PC-3 (cell line): Measurements from ENCODE around the gene MYL10. TPM values are rescaled to one million over a fixed set of nuclear protein-coding genes. Genes with fewer than 3 reads are reported as not detected.

Experiments
- ATAC-seq: fragments of 200-7000 bp; cut with Tn5 transposase; 2 replicates; pipeline ENCODE4 v1.9.1; 2020; ENCODE audit warnings: mild to moderate bottlenecking, moderate library complexity
- BruUV-seq: library from RNA; stranded (reverse); fragments of 400-500 nt; replicated peaks from 2 replicates; lab custom pipeline; 2021; lab: Mats Ljungman, UMichigan
- CTCF ChIA-PET: fragments of 300-600 bp; sonication (Branson Sonifier 250); formaldehyde crosslinking; loops from one replicate; lab custom pipeline; 2022; ENCODE audit warnings: antibody characterized with exemption; lab: Charles Lee
- POLR2A ChIA-PET: fragments of 300-600 bp; sonication (Branson Sonifier 250); formaldehyde crosslinking; loops from one replicate; lab custom pipeline; 2022; ENCODE audit warnings: antibody characterized with exemption; ENCODE audit not compliant: unreplicated experiment; lab: Charles Lee
- DNase-seq: peaks from one replicate; pipeline ENCODE4 v3.0.0-alpha.2; 2015
- H2AFZ ChIP-seq: fragments of 300-600 bp; sonication (generic); 2 replicates; pipeline ENCODE4 v1.6.0; 2016; ENCODE audit warnings: antibody characterized with exemption, low read length
- H3F3A ChIP-seq: fragments of 300-600 bp; sonication (generic); one replicate; pipeline ENCODE4 v1.6.0; 2017; ENCODE audit warnings: antibody characterized with exemption, low read length, control low read depth, mild to moderate bottlenecking; ENCODE audit not compliant: unreplicated experiment
- H3K27ac ChIP-seq: fragments of 300-600 bp; sonication (generic); 2 replicates; pipeline ENCODE4 v1.5.1; 2016; ENCODE audit warnings: mild to moderate bottlenecking, low read length
- H3K27me3 ChIP-seq: fragments of 300-600 bp; sonication (generic); 2 replicates; pipeline ENCODE4 v1.6.1; 2016; ENCODE audit warnings: low read length, mixed read lengths
- H3K36me3 ChIP-seq: fragments of 300-600 bp; sonication (generic); 2 replicates; pipeline ENCODE4 v1.6.1; 2016; ENCODE audit warnings: low read depth, mixed run types, low read length, mixed read lengths
- H3K4me1 ChIP-seq: fragments of 300-600 bp; sonication (generic); 2 replicates; pipeline ENCODE4 v1.5.1; 2016; ENCODE audit warnings: low read length; ENCODE audit not compliant: insufficient read depth
- H3K4me2 ChIP-seq: fragments of 300-600 bp; sonication (generic); 2 replicates; pipeline ENCODE4 v1.6.0; 2016; ENCODE audit warnings: low read length
- H3K4me3 ChIP-seq: fragments of 300-600 bp; sonication (generic); 2 replicates; pipeline ENCODE4 v1.5.1; 2016; ENCODE audit warnings: mild to moderate bottlenecking, low read length, mixed read lengths
- H3K79me2 ChIP-seq: fragments of 300-600 bp; sonication (generic); 2 replicates; pipeline ENCODE4 v1.6.1; 2017; ENCODE audit warnings: low read length, mixed read lengths
- H3K9ac ChIP-seq: fragments of 300-600 bp; sonication (generic); 2 replicates; pipeline ENCODE4 v1.6.0; 2016; ENCODE audit warnings: mild to moderate bottlenecking, low read length
- H3K9me2 ChIP-seq: fragments of 300-600 bp; sonication (generic); replicated peaks from 2 replicates; pipeline ENCODE4 v1.6.1; 2016; ENCODE audit warnings: mixed run types, low read length, mixed read lengths
- H3K9me3 ChIP-seq: fragments of 300-600 bp; sonication (generic); 2 replicates; pipeline ENCODE4 v1.6.1; 2016; ENCODE audit warnings: low read length, mixed read lengths
- H4K20me1 ChIP-seq: fragments of 300-600 bp; sonication (generic); 2 replicates; pipeline ENCODE4 v1.6.1; 2016; ENCODE audit warnings: low read length, mixed read lengths
- EZH2 ChIP-seq: fragments of 300-600 bp; sonication (generic); IDR thresholded peaks from one replicate; pipeline ENCODE4 v1.6.1; 2017; ENCODE audit warnings: antibody characterized with exemption, mild to moderate bottlenecking, low read length; ENCODE audit not compliant: unreplicated experiment
- EZH2phosphoT487 ChIP-seq: fragments of 300-600 bp; sonication (generic); IDR thresholded peaks from 2 replicates; pipeline ENCODE4 v1.6.1; 2018; ENCODE audit warnings: mild to moderate bottlenecking, antibody characterized with exemption, low read length, borderline replicate concordance
- intact Hi-C: fragments of 100-400 bp; cut with micrococcal nuclease; formaldehyde crosslinking; loops from 2 replicates; pipeline ENCODE4 v1.9.0; 2023
- total RNA-seq: library from RNA; depleted of rRNA; stranded (reverse); fragments of >200 nt; gene quantifications from 2 replicates; pipeline ENCODE4 v1.2.3, GENCODE V29; 2014
- TF ChIP-seq, protein P1 (sequence below): fragments of 300-600 bp; sonication (generic); conservative IDR thresholded peaks from 2 replicates; pipeline ENCODE4 v1.5.1; 2017; ENCODE audit warnings: antibody characterized with exemption, low read depth, mild to moderate bottlenecking, low read length

MYL10 gene
- total RNA-seq, 1 experiment from 2014 or later = 0.69 TPM

DNA sequence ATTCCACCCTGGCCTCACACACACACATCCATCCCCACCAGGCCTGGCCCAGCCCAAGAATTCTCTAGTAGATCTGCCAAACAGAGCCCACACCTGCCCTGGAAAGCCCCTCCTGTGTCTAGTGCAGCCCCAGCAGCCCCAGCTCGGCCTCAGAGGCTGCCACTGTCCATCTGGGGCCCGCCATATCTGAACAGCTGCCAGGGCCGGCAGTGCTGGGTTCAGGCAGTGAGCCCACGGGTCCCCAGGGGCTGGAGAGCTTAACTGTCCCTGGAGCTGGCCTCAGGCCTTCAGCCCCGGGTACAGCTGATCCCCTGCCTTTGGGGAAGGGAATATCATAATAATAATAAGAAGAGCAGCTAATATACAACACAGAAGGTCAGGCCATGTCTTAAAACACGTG lies 574 bp downstream of the MYL10 start:
- POLR2A ChIA-PET = no interaction called here
- DNase-seq = no peak
- Histone ChIP-seq H3K4me1 (peaks cover 22% of the 10 kb centered on the region), H3K9me2 (no peaks in the 10 kb centered on the region), H3K9ac (no peak overlapping the region), H3K27me3 (no peaks in the 10 kb centered on the region), H3K27ac (no peak overlapping the region), H2AFZ (no peak overlapping the region), H4K20me1 (no peaks in the 10 kb centered on the region), H3K79me2 (no peaks in the 10 kb centered on the region), H3K9me3 (no peaks in the 10 kb centered on the region), H3K36me3 (no peaks in the 10 kb centered on the region), H3F3A (no peaks in the 10 kb centered on the region), H3K4me2 (no peak overlapping the region), H3K4me3 (no peak overlapping the region)
- CTCF ChIA-PET = no interaction called here
- BruUV-seq = no TSS peak
- no peak for ATAC-seq
- TF ChIP-seq EZH2phosphoT487 = no peak
- no peak for TF ChIP-seq EZH2
- TF ChIP-seq, protein P1, sequence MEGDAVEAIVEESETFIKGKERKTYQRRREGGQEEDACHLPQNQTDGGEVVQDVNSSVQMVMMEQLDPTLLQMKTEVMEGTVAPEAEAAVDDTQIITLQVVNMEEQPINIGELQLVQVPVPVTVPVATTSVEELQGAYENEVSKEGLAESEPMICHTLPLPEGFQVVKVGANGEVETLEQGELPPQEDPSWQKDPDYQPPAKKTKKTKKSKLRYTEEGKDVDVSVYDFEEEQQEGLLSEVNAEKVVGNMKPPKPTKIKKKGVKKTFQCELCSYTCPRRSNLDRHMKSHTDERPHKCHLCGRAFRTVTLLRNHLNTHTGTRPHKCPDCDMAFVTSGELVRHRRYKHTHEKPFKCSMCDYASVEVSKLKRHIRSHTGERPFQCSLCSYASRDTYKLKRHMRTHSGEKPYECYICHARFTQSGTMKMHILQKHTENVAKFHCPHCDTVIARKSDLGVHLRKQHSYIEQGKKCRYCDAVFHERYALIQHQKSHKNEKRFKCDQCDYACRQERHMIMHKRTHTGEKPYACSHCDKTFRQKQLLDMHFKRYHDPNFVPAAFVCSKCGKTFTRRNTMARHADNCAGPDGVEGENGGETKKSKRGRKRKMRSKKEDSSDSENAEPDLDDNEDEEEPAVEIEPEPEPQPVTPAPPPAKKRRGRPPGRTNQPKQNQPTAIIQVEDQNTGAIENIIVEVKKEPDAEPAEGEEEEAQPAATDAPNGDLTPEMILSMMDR = no peak
- intact Hi-C loops = no loop called here

DNA sequence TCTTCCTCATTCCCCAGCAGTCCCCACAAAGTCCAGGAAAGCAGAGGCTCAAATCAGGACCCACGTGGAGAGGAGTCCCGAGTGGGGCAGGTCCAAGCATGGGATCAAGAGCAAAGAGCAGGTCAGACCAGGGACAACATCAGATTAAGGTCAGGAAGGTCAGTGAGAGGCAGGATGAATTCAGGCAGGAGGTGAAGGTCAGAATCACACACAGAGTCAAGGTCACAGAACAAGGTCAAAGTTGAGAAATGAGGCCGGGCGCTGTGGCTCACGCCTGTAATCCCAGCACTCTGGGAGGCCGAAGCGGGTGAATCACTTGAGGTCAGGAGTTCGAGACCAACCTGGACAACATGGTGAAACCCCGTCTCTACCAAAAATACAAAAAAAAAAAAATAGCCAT lies 2.3 kb downstream of the MYL10 start:
- intact Hi-C loops = no loop called here
- no peak overlapping the region for H3K4me2 ChIP-seq
- H3K27ac ChIP-seq = no peak overlapping the region
- POLR2A ChIA-PET = no interaction called here
- no peak overlapping the region for H3K4me3 ChIP-seq
- H3K9me3 ChIP-seq = no peaks in the 10 kb centered on the region
- H4K20me1 ChIP-seq = no peaks in the 10 kb centered on the region
- H3K36me3 ChIP-seq = no peaks in the 10 kb centered on the region
- DNase-seq (no peak), ATAC-seq (no peak)
- H3F3A ChIP-seq = no peaks in the 10 kb centered on the region
- no peaks in the 10 kb centered on the region for H3K9me2 ChIP-seq
- TF ChIP-seq, protein P1 = no peak
- H3K79me2 ChIP-seq = no peaks in the 10 kb centered on the region
- no peaks in the 10 kb centered on the region for H3K27me3 ChIP-seq
- BruUV-seq = no TSS peak
- H3K9ac ChIP-seq = no peak overlapping the region
- CTCF ChIA-PET = no interaction called here
- peaks cover 20% of the 10 kb centered on the region for H3K4me1 ChIP-seq
- H2AFZ ChIP-seq = no peak overlapping the region

DNA sequence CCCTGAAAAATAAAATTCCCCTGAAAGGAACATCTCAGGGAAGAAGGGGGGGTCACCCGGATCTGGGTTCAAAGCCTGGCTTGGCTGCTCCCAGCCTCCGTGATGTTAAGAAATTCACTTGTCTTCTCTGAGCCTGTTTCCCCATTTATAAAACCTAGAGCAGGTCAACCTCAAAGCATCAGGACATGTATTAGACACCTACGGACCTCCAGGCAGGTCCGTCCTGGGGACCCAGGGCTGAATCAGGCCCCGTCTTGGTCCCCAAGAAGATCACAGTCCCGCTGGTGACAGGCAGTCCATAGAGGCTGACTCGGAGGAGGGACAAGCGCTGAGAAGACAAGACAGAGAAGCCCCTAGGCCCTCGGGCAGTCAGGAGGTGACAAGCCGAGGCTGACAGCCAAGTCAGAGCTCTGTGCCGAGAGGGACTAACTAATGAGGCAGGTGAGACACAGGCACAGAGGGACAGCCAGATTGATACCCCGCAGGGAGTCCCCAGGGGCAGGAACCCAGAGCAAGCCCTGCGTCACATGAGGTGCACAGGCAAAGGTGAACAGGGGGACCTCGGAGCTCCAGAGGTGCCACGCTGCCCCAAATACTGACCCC lies 2.9 kb downstream of the MYL10 start:
- H3F3A ChIP-seq = no peaks in the 10 kb centered on the region
- H3K4me1 ChIP-seq = peaks cover 14% of the 10 kb centered on the region
- no peaks in the 10 kb centered on the region for H3K27me3 ChIP-seq
- no peaks in the 10 kb centered on the region for H3K9me3 ChIP-seq
- H2AFZ ChIP-seq = no peak overlapping the region
- no peaks in the 10 kb centered on the region for H4K20me1 ChIP-seq
- intact Hi-C loops = no loop called here
- no peak overlapping the region for H3K4me3 ChIP-seq
- CTCF ChIA-PET = interaction anchor here (0.6 kb wide), 1 partner anchor 23 kb away, joined by 5 read pairs; no protein-coding TSS in a partner anchor
- TF ChIP-seq EZH2phosphoT487 = no peak
- no peak for TF ChIP-seq EZH2
- TF ChIP-seq, protein P1 = no peak
- no peaks in the 10 kb centered on the region for H3K9me2 ChIP-seq
- no peaks in the 10 kb centered on the region for H3K36me3 ChIP-seq
- no peak for ATAC-seq
- H3K79me2 ChIP-seq = no peaks in the 10 kb centered on the region
- BruUV-seq = no TSS peak
- POLR2A ChIA-PET = no interaction called here
- H3K9ac ChIP-seq = no peak overlapping the region
- no peak for DNase-seq
- H3K4me2 ChIP-seq = no peak overlapping the region
- H3K27ac ChIP-seq = no peak overlapping the region
